NCI-H2107 (cell line): ENCODE data around the gene SEMA6A.
A peak's percentile ranks its signal among the peaks of the same experiment; 100 is the strongest.

Experiments
- DNase-seq: peaks from one replicate; lab custom pipeline; 2025; lab: John Stamatoyannopoulos, UW

Gene SEMA6A

DNA sequence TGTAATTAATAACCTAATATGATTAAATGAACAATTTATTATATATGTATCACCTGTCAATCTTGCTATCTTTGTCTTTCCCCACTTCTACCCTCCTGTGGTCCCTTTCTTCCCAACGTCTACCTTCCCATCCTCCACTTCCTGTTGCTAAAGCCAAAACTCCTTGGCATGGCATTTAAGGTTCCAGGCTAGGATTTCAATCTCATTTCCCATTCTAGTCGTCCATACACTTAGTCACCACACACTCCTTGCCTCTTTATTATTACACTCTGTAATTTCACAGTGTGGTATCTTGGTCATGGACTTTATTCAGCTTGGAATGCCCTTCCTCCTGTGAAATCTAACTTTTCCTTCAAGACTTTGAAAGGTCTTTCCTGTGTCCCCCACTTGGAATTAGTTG, 115.3 kb downstream of the SEMA6A start:
- DNase-seq, result no peak

DNA sequence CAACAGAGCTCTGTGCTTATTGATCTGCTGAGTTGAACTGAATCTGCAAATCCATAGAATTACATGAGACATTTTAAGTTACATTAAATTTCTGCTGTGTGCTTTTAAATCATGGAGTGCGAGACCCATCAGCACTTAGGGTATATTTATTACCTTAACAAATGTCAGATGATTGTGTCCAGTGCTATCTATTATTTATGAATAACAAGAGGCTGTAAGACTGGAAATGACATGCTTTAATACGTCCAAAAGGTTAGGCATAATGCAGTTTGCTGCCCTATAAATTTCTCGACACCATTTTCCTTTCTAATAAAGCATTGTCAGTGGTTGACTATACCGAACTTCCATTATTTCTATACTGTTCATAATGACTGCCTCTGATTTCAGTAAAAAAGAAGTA, 117.6 kb downstream of the SEMA6A start:
- no peak for DNase-seq

DNA sequence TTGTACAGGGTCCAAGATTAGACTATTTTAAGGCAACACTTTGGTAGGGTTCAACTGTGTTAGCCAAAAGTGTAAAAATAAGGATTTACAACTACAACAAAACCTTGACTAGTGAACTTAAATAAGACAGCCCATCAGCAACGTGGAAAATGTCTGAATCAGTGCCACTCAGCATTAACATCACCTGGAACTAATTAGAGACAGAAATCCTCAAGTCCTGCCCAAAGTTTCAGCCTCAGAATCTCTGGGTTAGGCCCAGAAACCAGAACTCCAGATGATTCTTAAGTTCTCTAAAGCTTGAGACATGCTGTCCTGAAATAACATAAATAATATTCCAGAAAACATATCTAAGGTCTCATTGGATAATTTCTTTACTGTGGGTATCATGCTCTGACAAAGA, 118.6 kb downstream of the SEMA6A start:
- no peak for DNase-seq

DNA sequence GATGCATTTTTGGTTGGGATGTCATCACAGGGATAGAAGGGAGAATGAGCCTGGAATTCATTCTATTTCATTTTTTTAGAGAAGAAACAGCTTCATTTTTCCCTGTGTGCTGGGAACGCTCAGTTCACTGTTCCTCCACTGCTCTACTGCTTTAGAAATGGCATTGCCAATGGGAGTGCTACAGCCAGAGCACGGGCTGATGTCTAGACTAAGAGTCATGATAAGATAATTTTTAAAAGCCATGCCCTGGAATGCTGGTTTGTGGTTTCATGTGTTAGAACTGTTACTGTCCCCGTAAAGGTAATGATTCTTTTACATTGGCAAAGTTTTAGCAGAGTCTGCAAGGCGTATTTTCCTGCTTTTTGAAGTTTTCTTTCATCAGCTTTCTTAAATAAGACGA, 119.6 kb downstream of the SEMA6A start:
- DNase-seq, result no peak

DNA sequence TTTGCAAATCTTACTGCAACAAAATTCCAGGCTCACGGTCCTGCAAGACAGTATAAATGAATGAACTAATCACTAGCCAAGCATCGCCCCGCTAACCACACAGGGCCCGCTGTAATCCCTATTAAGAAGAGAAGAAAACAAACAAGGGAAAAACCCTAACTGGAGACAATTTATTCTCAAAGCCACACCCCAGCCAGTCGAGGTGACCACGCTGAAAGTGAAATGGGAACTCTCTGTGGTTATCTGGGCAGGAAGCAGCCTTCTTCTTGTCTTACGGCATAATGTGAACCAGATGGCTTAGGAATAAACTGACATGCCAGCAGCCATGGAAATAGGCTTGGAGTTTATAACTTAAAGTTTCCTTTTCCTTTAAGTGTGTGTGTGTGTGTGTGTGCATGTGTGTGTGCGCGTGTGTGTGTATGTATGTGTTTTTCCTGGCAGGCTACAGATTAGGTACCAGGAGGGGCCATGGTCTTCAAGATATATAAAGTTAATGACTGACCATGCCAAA, 120.2 kb downstream of the SEMA6A start:
- DNase-seq, result no peak

DNA sequence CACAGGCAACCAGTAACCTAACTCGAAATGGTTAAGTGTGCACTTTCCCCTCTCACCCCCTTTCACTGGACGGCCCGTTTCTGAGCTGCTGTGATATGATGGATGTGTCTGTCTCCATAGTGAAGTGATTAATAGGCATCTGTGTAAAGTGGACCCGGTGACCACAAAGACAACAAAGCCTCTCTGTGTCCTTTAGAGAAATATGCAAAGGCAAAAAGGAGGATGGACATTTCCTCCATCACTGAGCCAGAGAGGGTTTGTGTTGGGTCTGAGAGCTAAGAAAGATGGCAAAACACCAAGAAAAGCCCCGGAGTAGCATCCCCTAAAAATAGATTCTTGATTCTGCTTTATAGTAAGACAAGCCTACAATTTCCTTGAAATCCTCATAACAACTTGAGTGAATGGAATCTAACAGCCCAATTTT, 120.6 kb downstream of the SEMA6A start:
- no peak for DNase-seq

DNA sequence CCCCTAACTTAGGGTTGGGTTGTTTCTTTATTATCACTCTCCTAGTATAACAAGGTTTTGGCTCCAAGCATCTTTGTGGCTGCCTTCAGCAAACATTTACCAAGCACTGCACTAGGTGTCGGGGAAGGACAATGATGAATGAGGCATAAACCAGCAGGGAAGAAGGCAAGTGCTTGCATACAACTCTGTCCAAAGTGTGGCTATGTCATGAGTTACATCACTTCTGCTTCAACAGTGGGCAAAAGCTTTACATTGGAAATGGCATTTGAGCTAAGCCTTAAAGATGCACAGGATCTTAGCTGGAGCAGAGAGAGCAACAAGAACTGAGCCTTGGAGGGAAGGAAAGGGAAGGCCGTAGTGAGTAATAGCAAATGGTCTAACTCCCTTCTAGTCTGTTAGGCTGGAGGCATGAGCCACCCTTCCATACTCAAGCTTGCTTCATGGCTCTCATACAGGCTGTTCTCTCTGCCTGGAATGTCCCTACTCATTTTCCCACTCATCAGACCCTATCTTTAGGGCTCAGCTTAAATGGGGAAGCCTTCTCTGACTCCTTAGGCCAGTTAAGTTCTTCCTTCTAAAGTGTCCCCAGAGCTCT, 121.8 kb downstream of the SEMA6A start:
- DNase-seq, result no peak

DNA sequence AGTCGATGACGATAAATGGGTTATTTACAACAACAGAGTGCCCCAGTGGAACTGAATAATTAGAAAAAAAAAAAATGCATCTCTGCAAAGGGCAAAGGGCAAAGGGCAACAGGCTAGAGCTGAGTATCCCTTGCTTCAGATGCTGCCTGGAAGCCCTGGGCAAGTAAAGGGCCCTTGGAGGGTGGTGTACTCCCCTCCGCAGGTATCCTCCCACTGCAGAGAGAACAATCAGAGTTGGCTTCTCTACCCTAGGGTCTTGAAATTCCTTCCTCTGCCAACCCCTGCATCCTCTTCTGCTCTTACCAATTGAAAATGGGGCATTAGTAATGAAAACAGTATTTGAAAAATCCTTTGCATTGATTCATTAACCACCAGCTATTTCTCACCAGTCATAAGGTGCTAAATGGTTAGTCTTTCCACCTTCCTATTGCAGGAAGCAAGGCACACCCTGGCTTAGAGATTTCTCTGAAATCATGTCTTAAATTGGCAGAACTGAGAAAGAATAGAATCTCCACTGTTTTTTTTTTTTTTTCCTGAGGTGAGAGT, 122.6 kb downstream of the SEMA6A start:
- no peak for DNase-seq

DNA sequence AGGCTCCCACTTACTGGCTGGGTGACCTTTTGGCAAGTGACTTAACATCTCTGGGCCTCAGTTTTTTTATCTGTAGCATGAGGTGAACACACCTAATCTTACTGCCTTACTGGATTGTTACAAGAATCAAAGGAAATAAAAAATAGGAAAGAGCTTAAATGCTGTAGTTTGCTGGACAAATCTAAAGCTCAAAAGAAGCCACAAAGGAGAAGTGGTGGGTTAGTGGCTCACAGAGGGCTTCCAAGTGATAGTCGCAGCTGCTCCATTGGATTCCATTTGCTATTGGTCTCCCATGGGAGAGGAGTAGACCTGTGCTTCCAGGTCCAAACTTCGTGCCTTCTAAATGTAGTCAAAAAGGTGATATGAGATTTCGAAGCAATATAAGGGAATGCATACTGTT, 123.6 kb downstream of the SEMA6A start:
- no peak for DNase-seq

DNA sequence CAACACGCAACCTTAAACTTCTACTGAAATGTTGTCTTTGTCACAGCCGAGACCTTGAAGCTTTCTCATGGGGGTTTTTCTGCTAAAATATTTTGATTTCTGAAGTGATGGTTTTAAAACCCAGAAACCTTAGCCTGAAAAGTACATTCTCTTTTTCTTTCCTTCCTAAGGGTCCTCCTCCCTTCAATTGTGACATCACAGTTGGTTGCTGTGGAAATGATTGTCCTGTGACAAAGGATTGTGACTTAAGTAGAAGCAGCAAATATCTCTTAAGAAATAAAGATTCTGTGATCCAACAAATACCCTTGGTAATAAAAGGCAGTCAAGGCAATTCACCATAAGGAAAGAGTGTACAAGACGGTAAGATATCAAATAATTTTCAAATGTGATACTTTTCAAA, 125.2 kb downstream of the SEMA6A start:
- no peak for DNase-seq

DNA sequence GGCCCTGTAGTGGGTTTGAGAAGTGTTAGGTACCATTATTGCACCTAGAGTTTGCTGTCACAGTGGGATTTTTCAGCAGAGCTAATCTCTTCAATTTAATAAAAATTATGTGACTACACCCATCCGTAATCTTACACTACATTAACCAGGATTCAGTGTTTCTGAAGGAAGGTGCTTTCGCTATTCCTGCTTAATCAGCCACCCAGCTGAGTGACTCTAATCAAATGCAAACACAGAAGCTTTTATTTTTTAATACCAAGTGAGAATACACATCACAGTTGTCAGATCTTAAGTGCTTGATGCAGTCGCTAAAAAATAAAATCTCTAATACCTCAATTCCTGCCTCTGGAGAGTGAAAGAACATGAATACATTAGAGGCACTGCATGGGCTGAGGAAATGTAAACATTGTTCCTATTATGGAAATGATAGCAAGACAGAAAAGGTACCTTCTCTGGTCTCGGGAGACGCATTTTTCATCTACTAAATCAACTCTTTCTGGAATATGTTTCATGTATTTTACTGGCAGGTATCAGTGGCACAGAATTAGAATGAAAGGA, 125.7 kb downstream of the SEMA6A start:
- DNase-seq, result no peak

DNA sequence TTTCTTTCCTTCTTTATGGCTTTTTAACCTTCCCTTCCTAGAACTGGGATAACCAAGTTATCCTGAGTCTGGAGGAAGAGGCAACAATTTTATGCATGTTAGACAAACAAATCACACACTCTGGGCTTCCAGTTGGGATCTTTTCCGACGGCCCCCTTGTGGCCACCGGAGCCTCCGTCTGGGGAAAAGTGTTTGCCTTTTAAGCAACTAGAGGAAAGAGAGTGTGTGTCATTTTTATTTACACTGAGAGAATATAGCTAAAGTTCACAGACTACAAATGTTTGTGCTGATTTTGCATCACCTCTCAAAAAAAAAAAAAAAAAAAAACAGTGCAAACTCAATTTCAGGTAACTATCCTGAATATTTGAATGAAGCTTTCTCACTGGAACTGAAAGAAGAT, 126.2 kb downstream of the SEMA6A start:
- no peak for DNase-seq

DNA sequence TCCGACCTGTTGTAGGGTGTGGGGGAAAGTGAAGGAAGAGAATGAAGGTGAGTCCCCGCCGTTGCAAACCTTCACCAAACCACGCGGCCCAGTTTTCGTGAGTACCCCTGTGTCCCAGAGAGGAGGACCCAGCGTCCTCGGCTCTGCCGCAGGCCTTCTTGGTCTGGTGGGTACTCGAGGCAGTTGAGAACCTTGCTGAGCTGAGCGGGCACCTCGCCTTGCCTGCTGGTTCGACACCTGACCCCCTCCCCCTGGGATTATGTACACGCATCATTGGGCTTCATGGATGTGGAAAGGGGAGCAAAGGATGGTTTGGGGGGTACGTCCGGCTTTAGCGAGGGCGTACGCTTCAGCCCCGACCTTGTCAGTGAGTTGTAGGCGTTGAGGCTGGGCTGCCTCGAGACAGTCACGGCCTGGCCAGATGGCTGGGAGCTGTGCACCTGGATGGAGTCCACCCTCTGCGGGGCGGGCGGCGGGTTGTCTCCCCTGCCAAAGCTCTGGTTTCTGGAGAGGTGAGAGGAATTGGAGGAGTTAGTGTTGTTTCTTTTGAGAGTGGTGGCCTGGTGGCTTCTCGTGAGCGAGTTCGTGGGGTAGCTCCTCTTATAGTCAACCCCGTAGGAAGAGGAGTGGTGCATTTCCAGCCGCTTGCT, 128.1 kb downstream of the SEMA6A start:
- no peak for DNase-seq

DNA sequence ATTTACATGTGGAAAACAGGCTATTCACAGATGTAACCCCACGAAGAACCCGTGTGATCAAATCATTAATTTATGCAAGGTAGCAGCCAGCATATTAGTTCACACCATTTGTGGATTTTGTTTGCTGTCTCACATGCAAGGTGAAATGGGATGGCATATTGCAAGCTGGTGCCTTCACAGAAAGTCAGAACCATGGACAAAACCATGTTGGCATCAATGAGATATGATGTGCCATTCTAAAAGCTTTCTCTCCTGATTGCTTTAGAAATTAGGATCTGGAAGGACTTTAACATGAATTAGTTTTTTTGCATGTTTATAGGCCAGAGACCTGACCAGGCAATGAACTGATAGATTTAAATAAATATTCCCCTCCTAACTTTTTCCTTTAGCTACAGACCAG, 129.3 kb downstream of the SEMA6A start:
- DNase-seq, result no peak

DNA sequence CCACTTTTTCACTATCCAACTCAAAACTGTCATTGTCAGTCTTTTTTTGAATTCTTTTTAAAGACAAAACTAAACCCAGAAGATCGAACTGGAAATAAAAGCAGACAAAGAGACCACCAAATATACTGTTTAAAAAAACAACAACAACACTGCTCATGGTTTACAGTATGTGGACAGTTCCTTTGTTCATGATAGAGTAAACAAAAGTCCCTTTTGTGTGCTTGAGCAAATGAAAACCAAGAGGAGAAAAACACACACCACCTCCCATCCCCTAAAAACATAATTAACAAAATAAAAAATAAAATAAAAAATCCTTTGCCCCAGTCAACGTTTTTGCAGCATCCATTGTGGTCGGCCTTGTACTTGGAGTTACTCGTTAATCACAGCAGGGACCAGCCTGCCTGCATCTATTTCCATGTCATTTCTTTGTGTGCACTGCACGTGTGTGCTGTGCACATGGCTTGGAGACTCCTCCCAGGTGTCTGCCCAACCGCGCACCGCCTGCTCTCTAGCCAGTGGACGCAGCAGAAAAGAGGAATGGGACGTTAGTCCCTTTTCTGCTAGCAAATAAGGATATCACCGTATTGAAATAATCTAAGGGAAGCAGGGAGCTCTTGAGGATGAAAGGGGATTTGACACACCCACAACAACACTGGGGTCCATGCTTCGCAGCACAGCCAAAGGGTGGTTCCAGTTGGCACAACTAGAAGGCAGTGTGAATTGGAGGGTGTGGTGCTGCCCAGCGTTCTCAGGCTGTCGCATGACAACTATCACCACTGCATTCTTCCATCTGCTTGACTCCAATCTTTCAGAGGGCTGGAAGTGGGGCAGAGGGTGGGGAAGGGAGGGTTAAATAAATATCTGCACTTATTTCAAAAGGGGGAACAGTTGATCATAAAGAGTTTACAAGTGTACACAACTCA, 130.0 kb downstream of the SEMA6A start:
- DNase-seq, result no peak

DNA sequence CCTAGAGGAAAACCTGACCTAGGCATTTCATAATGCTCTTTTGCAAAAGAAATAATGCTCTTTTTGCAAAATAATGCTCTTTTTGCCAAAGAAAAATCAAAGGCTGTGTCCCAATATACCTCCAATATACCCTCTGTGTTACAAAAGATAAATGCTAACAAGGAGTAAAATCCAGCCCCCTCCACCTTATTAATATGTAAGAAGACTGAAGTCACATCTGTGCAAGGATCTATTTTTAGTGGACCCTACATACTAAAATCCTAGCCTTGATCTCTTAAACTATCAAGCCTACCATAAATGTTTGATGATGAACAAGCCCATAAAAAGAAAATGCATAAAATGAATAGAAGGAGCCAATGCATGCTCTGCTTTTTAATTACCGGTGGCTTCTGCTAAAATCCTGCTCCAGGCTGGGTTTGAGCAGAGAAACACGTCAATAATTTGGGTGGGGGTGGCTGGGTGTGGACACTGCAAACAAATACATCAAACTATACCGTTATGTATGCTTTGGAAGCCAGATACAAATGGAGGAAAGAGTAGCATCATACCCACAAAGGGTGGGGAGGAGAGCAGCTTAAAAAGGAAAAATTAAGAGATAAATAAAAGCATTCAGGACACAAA, 131.6 kb downstream of the SEMA6A start:
- no peak for DNase-seq

DNA sequence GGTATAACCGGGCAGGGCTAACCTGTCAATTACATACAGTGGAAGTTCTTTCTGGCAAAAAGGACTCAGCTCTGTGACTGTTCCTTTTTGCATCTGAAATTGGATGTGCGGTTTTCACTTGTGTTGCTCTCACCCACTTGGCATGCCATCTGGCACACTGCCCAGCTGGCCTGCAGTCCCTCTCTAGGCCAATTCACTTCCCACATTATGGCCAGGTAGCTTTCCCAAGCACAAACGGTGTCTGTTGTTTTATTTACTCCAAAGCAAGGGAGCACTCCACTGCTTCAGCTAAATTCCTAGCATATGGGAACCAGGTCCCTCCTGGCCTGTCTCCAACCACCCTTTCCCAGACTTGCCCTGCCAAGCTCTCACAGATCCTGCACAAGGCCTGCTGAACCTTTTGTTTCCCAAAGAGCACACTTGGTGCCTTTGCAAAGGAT, 132.5 kb downstream of the SEMA6A start:
- peak; percentile 11 for DNase-seq

DNA sequence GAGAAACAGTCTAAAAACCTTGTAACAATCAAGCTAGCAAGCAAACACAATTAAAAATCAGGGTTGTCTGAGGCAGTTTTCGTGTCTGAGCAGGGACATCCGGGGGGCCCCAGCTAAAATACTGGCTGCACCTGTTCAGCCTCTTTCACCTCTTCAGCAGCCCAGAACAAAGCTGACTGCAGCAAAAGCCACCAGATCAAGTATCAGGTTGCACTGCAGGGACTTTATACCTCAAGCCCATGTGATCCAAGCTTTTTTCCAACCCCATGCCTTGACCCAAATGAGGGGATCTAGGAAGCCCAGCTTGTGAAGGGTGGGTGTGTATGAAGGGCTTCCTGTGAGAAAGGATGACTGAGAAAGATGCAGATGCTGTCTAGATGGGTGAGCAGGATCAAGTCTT, 133.4 kb downstream of the SEMA6A start:
- DNase-seq, result no peak

DNA sequence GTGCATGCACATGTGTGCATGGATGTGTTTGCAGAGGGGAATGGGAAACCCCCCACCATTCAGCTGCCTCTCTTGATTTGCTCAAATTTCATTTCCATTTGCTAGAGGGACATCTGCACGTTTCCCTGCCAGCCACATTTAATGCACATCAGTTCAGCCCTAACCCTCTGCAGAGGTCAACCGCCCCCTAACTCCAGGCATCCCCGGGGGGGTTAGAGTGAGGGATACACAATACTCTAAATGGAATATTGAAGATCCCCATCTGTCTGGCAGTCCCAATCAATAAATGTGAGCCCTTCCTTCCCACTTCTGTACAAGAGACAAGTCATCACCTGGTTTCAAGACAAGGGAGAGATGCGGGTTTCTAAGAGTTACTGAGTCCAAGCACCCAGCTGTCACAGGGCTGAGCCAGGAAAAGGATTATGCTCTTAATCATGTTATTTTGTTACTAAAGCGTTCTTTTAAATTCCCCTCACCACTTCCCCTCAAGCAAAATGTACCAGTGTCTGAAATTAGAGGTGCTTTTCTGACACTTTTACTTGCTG, 134.1 kb downstream of the SEMA6A start:
- DNase-seq, result no peak

DNA sequence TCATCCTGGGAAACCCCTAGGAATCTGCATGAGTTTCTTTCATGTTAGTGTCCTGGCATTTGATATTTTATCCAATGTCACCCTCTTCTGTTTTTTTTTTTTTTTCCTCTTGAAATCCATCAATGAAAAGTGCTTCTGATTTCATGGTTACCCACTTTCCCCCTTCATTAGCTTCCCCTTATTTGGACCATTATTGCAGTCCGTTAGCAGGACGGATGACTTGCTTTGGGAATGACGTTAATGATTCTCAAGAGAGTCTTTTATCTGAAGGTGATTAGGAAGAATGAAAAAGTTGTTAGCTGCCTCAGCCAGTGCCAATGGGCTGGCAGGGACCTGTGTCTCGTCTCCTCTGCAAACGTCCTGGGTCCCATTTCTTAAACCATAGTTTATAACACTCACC, 134.7 kb downstream of the SEMA6A start:
- no peak for DNase-seq

DNA sequence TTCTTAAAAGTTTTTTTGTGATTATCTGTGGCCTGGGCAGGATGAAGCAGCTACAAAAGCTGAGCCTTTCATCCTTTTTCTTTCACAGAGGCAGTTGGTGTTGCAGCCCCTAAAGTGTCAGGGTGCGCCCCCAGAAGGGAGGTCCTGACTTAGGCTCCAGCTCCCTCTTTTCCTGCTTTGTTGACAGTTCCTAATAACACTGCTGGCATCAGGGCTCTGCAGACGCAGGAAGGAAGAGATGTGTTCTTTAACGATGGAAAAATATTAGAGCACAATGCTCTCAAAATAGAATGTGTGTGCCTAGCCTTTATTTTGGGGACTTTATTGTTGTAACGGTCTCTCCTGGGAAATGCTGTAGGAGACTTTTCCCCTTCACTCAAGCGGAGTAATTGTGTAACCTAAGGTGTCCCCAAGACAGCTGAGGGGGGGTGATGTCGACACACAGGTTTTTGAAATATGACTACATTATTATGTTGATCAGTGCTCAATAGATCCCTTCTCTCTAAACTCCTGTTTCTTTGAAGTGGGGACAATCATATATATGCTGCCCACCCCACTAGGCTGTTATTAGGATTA, 135.6 kb downstream of the SEMA6A start:
- no peak for DNase-seq
